OCI-LY3 (cell line): ENCODE data around the gene KDM8.

ENCODE experiments used
- CTCF ChIP-seq: fragments of 200-600, 300-600 bp; sonication (generic); IDR thresholded peaks from 2 replicates; pipeline ENCODE4 v1.5.1; 2014; ENCODE audit warnings: antibody characterized with exemption, low read length, low read depth
- EZH2phosphoT487 ChIP-seq: fragments of 200-600 bp; shearing (Covaris generic); IDR thresholded peaks from 2 replicates; pipeline ENCODE4 v1.6.1; 2018; ENCODE audit warnings: antibody characterized with exemption, mixed run types, low read depth

GRCh38 chr16:27168790-27169189 is 34.5 kb upstream of the KDM8 start:
- no peak for TF ChIP-seq CTCF
- no peak for TF ChIP-seq EZH2phosphoT487
